SK-N-MC (cell line): Measurements from ENCODE around the gene DSG1.

Experiments
- EZH2 ChIP-seq: fragments of 200-600 bp; sonication (generic); IDR thresholded peaks from one replicate; pipeline ENCODE4 v1.6.1; 2017; ENCODE audit warnings: antibody characterized with exemption
- FOXP2 ChIP-seq: optimal IDR thresholded peaks from 2 replicates; pipeline ENCODE3; 2011; ENCODE audit warnings: mild to moderate bottlenecking, moderate library complexity; ENCODE audit not compliant: insufficient read depth; ENCODE audit errors: extremely low read length, control extremely low read depth
- POLR2AphosphoS5 ChIP-seq: IDR thresholded peaks from 2 replicates; pipeline ENCODE4 v1.6.1; 2012; ENCODE audit warnings: mild to moderate bottlenecking, low read depth, low read length, borderline replicate concordance

GRCh38 chr18:31291688-31292087 lies 26.3 kb upstream of the DSG1 start:
- TF ChIP-seq EZH2 = no peak
- no peak for TF ChIP-seq POLR2AphosphoS5
- TF ChIP-seq FOXP2 = no peak
